ENCODE results near the gene CFDP1. TPM values are rescaled to one million over a fixed set of nuclear protein-coding genes. Genes with fewer than 3 reads are reported as not detected.

CFDP1 gene
- total RNA-seq, 2 experiments from 2014 or later, result 35.8 to 36.8 TPM

DNA sequence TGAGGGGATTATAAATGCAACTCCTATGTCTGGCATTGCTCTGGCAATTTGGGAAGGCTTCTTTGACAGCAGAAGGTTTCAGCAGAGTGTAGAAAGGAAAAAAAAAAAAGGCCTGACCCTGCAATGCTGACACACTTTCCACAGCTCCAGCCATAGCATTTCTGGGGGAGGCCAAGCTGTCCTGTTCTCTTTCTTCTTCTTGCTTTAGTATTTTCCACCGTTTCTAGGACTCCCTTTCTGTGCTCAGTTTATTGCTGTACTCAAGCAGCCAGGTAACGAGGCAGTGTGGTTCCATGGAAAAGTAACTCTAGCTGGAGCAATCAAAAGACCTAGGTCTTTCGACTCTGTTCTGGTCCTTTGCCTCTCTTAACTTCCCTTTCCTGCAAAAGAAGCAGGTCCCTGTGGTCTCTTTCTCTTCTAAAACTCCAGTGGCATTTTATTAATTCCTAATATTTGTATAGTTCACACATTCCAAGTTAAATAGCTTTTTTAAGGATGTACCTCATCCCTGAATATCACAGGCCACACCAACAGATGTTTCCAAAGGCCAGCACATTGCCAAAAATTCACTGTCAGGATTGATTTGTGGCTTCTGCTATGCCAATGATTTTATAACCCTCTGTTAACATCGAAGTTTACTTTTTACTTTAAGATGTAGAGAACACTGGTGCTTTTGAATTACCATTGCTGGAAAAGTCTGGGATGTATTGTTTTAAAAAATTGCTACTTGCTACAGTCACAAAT lies 91.6 kb downstream of the CFDP1 start:
- H3K4me1 Mint-ChIP-seq, result no peaks in the 10 kb centered on the region
- no peaks in the 10 kb centered on the region for H3K9me3 Mint-ChIP-seq
- H3K4me3 Mint-ChIP-seq, result no peak overlapping the region
- H3K27ac Mint-ChIP-seq, result no peak overlapping the region
- no peaks in the 10 kb centered on the region for H3K27me3 Mint-ChIP-seq
- peaks cover 25% of the 10 kb centered on the region for H3K36me3 Mint-ChIP-seq
- DNase-seq, result no peak

DNA sequence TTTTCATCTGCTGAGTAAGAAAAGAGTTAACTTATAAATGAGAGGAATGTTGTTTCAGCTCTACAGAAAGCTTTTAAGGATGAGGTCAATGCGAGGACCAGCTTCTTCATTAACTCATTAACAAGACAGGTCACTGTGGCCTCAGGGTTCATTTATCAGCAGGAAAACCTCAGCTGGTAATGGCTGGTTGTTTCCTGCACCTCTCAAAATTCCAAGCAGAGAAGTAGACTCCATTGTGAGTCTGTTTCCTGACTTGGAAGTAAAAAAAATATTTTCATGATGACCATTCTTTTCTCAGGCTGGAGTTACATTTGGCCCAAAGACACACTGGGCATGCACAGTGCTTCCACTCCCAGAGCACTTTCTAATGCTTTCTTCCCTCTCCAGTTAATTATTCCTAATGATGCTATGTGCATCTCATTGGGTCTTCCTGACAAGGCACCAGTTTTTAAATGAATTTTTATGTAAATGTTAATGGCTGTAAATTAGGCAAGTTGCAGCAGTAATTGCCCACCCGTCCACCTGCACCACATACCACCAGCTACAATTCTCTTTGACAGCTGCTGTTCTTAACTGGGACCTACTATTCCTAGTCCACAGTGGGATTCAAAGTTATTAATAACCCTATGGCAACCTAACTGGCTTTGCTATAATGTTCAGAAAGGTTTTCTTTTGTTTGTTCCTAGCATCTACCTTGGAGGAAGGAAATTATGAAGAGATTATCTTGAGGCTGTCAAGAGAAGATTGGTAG lies 92.4 kb downstream of the CFDP1 start:
- Mint-ChIP-seq H3K9me3 (no peaks in the 10 kb centered on the region), H3K36me3 (peaks cover 19% of the 10 kb centered on the region), H3K4me1 (no peaks in the 10 kb centered on the region), H3K27me3 (no peaks in the 10 kb centered on the region), H3K4me3 (no peak overlapping the region), H3K27ac (no peak overlapping the region)
- no peak for DNase-seq

DNA sequence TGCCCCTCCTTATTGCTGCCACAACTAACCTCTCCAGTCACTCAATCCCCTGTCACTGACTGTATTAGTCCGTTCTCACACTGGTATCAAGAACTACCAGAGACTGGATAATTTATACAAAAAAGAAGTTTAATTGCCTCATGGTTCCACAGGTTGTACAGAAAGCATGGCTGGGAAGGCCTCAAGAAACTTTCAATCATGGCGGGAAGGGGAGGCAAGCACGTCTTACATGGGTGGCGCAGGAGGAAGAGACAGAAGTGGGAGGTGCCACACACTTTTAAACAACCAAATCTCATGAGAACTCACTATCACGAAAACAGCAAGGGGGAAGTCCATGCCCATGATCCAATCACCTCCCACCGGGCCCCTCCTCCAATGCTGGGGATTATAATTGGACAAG lies 95.9 kb downstream of the CFDP1 start:
- H3K4me1 Mint-ChIP-seq, result peaks cover 13% of the 10 kb centered on the region
- no peaks in the 10 kb centered on the region for H3K9me3 Mint-ChIP-seq
- peaks cover 19% of the 10 kb centered on the region for H3K36me3 Mint-ChIP-seq
- no peak for DNase-seq
- no peaks in the 10 kb centered on the region for H3K27me3 Mint-ChIP-seq
- H3K4me3 Mint-ChIP-seq, result no peak overlapping the region
- H3K27ac Mint-ChIP-seq, result no peak overlapping the region

DNA sequence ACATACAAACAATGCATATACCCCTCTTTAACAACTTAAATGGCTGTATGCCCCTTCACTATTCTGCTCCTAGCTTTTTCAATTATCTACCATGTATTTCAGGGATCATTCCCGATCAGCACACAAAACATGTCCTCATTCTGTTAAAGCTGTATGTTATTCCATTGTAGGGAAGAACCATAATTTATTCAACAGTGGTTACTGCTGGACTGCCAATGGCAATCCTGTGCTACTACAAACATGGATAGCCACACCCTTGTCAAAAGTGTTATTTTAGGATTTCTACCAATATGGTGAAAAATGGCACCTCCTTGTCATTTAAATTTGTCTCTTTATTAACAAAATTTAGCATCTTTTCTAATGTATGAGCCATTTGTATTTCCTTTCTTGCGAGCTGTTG lies 96.8 kb downstream of the CFDP1 start:
- Mint-ChIP-seq H3K27ac (no peak overlapping the region), H3K27me3 (no peaks in the 10 kb centered on the region), H3K4me3 (no peak overlapping the region), H3K36me3 (peaks cover 17% of the 10 kb centered on the region), H3K4me1 (peaks cover 13% of the 10 kb centered on the region), H3K9me3 (no peaks in the 10 kb centered on the region)
- DNase-seq, result no peak

DNA sequence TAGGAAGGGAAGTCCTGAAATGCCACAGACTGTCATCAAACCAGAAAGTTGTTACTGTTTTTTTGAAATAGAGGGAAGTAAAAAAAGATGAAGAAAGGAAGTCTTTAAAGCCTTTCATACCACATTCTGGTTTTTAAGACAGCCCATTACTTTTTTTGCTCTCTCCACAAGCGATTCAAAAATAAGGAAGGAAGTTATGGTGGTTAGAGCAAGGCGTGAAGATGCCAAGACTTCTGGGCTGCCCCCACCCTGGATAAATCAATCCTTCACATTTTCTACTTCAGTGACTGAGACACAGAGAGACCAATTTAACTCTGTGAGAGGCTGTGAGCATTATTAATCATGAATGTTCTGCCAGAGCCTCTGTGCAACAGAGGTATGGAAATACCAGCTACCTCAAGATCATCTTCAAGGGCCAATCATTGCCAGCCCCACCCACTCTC lies 99.6 kb downstream of the CFDP1 start:
- Mint-ChIP-seq H3K36me3 (peaks cover 10% of the 10 kb centered on the region), H3K9me3 (no peaks in the 10 kb centered on the region), H3K27me3 (no peaks in the 10 kb centered on the region), H3K27ac (no peak overlapping the region), H3K4me1 (peaks cover 13% of the 10 kb centered on the region), H3K4me3 (no peak overlapping the region)
- DNase-seq, result no peak

DNA sequence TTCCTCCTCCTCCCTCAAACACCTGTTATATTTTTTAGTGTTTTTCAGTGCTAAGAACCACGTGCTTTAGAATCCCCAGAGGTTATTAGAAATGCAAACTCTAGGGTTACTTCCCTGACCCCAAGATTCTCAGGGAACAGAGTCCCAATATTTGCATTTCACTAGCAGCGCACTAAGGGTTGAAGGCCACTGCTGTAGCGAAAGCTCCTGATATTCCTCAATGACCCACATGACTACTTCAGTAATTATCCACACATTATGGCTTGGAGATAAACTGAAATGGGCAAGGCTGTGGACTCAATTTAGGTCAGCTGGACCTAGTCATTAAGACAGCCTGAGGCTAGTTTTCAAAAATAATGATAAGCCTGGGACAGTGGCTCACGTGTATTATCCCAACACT lies 103.4 kb downstream of the CFDP1 start:
- Mint-ChIP-seq H3K27me3 (no peaks in the 10 kb centered on the region), H3K4me1 (peaks cover 25% of the 10 kb centered on the region), H3K9me3 (no peaks in the 10 kb centered on the region), H3K36me3 (peaks cover 6% of the 10 kb centered on the region), H3K4me3 (no peak overlapping the region), H3K27ac (no peak overlapping the region)
- DNase-seq, result no peak

DNA sequence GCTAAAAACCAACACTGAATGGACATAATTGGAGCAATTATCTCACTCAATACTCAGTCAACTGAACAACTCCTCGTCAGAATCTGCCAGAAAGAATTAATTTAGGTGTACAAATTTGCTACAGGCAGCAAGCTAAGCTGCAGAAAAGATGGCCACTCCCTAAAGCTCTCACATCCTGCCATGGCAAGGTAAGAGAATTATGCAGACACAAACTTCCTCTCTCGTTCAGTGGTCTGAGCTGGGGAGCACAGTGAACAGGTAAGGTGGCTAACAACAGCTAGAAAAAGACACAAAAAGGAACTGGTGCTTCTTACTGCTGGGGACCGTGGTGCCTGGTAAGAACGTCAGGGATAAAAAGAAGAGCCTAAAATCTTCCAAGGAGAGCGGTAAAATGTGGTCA lies 107.0 kb downstream of the CFDP1 start:
- H3K36me3 Mint-ChIP-seq, result peaks cover 14% of the 10 kb centered on the region
- no peak for DNase-seq
- H3K27ac Mint-ChIP-seq, result no peak overlapping the region
- peaks cover 14% of the 10 kb centered on the region for H3K4me1 Mint-ChIP-seq
- H3K9me3 Mint-ChIP-seq, result no peaks in the 10 kb centered on the region
- H3K4me3 Mint-ChIP-seq, result no peak overlapping the region
- H3K27me3 Mint-ChIP-seq, result no peaks in the 10 kb centered on the region

DNA sequence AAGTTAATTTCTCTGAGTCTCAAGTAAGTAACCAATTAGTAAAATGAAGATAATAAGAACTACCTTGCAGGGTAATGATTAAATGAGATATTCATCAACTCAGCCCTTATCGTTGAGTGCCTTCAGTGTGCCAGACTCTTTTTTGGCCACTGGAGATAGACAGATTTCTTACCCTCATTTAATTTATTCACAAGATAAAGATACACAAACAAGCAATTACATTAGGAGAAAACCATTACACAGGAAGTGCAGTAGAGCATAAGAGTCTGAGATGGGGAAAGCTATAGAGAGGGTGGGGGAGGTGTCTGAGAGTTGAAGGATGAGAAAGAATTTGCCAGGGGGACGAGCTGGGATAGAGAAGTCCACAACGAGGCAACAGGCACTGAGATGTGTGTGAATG lies 109.4 kb downstream of the CFDP1 start:
- Mint-ChIP-seq H3K4me1 (peaks cover 32% of the 10 kb centered on the region), H3K27ac (no peak overlapping the region), H3K36me3 (peaks cover 17% of the 10 kb centered on the region), H3K4me3 (no peak overlapping the region), H3K27me3 (no peaks in the 10 kb centered on the region), H3K9me3 (no peaks in the 10 kb centered on the region)
- no peak for DNase-seq

DNA sequence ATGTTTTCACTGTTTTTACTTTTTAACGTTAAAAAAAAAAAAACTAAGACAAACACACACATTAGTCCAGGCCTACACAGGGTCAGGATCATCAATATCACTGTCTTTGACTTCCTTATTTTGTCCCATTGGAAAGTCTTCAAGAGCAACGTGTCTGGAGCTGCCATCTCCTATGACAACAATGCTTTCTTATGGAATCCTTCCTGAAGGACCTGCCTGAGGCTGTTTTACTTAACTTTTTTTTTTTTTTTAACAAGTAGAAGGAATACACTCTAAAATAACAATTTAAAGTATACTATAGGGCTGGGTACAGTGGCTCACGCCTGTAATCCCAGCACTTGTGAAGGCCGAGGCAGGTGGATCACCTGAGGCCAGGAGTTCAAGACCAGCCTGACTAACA lies 110.1 kb downstream of the CFDP1 start:
- no peaks in the 10 kb centered on the region for H3K27me3 Mint-ChIP-seq

DNA sequence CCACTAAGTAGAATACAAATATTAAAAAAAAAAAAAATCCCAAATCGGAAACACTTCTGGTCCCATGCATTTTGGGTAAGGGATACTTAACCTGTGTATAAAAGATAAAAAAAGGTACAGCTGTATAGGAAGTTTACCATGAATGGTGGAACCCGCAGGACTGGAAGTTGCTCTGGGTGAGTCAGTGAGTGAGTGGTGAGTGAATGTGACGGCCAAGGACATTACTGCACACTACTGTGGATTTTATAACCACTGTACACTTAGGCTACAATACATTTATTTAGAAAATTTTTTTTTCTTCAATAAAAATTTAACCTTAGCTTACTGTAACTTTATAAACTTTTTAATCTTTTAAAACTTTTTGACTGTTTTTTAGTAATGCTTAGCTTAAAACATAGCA lies 110.6 kb downstream of the CFDP1 start:
- no peaks in the 10 kb centered on the region for H3K9me3 Mint-ChIP-seq
- no peak overlapping the region for H3K4me3 Mint-ChIP-seq
- peaks cover 37% of the 10 kb centered on the region for H3K4me1 Mint-ChIP-seq
- peaks cover 18% of the 10 kb centered on the region for H3K36me3 Mint-ChIP-seq
- DNase-seq, result no peak
- no peaks in the 10 kb centered on the region for H3K27me3 Mint-ChIP-seq
- H3K27ac Mint-ChIP-seq, result no peak overlapping the region

More for the DNA sequence above, 110.1 kb downstream of the CFDP1 start:
- H3K36me3 Mint-ChIP-seq, result peaks cover 17% of the 10 kb centered on the region
- no peaks in the 10 kb centered on the region for H3K9me3 Mint-ChIP-seq
- no peak overlapping the region for H3K27ac Mint-ChIP-seq
- H3K4me3 Mint-ChIP-seq, result no peak overlapping the region
- H3K4me1 Mint-ChIP-seq, result peaks cover 34% of the 10 kb centered on the region
- no peak for DNase-seq

DNA sequence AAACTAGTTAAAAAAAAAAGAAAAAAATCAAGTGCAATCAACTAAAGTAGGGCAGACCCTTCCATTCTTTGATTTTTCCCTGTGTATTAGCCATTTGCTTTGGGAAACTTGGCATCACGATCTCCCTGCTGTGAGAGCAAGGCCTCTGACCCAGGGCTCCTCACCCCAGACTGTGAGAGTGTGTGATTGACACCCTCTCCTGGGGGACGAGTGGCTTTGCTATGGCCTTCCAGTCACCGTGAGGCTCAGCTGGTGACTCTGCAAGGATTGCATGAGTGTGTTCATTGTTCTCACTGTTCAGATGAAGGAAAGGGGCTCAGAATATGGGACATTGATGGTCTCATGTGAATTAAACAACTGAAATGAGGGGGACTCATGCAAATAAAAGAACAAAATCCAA lies 112.9 kb downstream of the CFDP1 start:
- Mint-ChIP-seq H3K9me3 (no peaks in the 10 kb centered on the region), H3K27ac (no peak overlapping the region)

DNA sequence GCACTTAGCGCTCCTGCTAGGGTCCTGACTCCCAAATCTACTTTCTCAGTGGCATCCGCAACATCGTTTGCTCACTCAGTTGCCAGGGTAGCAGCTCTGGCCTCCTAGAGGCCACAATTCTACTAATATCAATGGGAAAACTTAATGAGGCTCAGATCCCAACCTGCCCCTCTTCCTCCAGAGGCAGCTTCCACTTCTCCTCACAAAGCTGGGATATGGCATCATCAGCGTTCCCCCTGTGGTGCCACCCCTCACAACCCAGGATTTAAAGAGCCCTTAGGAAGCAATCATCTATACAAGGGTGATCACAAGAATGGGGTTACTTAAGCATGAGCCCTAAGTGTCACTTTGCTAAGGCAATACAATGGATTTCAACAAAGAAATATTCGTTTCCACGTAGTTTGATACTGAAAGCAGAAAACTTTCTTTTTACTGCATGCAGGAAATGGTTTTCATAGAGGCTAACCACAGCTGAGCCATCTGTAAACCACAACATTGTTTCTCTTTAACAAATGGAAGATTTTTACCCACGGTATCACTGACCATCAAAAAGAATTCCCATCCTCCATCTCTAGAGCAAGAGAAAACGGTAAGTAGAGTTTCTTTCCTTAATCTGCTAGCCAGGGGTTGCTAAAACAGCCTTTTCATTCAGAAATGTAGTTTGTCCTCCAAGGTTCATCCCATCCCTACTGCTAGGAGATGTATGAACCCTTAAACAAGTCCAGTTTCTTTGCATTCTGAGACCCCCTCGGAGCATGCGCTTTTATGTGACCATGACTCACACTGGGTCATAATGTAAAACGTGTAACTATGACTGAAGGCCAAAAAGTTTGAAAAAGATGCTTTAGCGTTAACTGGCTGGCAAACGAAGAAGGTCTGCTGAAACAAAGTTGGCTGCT lies 113.5 kb downstream of the CFDP1 start:
- H3K36me3 Mint-ChIP-seq, result peaks cover 23% of the 10 kb centered on the region
- DNase-seq, result peak; percentile 14
- no peak overlapping the region for H3K4me3 Mint-ChIP-seq
- no peaks in the 10 kb centered on the region for H3K9me3 Mint-ChIP-seq
- no peaks in the 10 kb centered on the region for H3K27me3 Mint-ChIP-seq
- H3K27ac Mint-ChIP-seq, result peak overlapping the region; percentile 25
- H3K4me1 Mint-ChIP-seq, result peaks cover 37% of the 10 kb centered on the region

More for the DNA sequence above, 112.9 kb downstream of the CFDP1 start:
- H3K4me1 Mint-ChIP-seq, result peaks cover 37% of the 10 kb centered on the region
- H3K36me3 Mint-ChIP-seq, result peaks cover 24% of the 10 kb centered on the region
- H3K27me3 Mint-ChIP-seq, result no peaks in the 10 kb centered on the region
- no peak overlapping the region for H3K4me3 Mint-ChIP-seq
- DNase-seq, result no peak

DNA sequence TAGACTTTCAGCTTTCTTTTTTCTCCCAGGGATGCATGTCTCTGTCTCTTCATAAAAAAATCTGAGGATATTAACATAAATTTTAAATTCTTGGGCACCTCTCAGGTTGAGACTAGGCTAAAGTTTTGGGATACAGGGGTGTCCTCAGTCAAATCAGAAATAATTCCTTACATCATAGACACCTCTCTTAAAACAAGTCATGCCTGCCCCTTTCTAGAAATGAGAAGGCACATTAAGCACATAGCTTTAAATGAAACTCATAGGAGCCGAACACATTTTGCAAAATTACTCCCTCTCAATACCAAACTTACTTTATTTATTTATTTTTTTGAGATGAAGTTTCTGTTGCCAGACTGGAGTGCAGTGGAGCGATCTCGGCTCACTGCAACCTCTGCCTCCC lies 114.6 kb downstream of the CFDP1 start:
- Mint-ChIP-seq H3K27me3 (no peaks in the 10 kb centered on the region), H3K4me1 (peaks cover 37% of the 10 kb centered on the region), H3K9me3 (no peaks in the 10 kb centered on the region), H3K36me3 (peaks cover 23% of the 10 kb centered on the region), H3K27ac (no peak overlapping the region), H3K4me3 (no peak overlapping the region)
- no peak for DNase-seq

DNA sequence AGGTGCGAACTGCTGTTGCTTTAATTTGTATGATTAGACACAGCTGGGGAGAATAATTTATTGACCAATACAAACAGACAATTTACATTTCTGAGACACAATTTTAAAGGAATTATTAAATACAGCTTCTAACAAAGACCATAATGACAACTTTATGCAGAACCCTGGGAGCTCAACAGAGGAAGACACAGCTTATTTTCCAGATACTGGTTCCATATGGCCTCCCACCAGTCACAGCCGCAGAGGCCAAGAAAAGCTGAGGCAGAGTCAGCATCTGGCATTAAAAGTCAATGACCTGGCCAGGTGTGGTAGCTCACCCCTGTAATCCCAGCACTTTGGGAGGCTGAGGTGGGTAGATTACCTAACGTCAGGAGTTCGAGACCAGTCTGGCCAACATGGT lies 115.8 kb downstream of the CFDP1 start:
- Mint-ChIP-seq H3K9me3 (no peaks in the 10 kb centered on the region), H3K27ac (no peak overlapping the region), H3K27me3 (no peaks in the 10 kb centered on the region)

DNA sequence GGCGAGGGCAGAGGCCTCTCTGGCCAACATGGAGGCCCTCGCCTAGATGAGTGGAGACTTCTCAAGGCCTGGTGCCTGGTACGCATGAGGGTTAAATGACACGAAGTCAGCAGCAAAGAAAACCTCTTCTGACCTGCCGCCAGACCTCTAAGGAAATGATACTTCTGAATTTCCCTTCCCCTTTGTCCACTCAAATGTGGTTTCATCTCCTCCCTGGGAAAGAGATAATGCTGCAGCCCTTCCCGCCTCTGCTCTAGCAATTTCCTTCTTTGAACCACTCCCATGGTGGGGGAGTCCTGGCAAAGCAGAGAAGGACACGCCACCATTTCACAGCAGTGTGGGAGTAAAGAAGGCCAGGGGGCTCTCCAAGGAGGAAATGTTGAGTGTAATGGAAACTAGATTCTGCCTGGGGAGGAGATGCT lies 116.2 kb downstream of the CFDP1 start:
- Mint-ChIP-seq H3K27me3 (no peaks in the 10 kb centered on the region), H3K9me3 (no peaks in the 10 kb centered on the region), H3K4me3 (no peak overlapping the region), H3K27ac (no peak overlapping the region), H3K4me1 (peaks cover 37% of the 10 kb centered on the region), H3K36me3 (peaks cover 22% of the 10 kb centered on the region)
- peak; percentile 17 for DNase-seq

More for the DNA sequence above, 115.8 kb downstream of the CFDP1 start:
- Mint-ChIP-seq H3K4me1 (peaks cover 37% of the 10 kb centered on the region), H3K36me3 (peaks cover 22% of the 10 kb centered on the region), H3K4me3 (no peak overlapping the region)
- no peak for DNase-seq
